NCI-H1694 (cell line): ENCODE data around the gene WDR1.

Experiments used
- DNase-seq: peaks from one replicate; lab custom pipeline; 2025; lab: John Stamatoyannopoulos, UW

WDR1 gene, protein sequence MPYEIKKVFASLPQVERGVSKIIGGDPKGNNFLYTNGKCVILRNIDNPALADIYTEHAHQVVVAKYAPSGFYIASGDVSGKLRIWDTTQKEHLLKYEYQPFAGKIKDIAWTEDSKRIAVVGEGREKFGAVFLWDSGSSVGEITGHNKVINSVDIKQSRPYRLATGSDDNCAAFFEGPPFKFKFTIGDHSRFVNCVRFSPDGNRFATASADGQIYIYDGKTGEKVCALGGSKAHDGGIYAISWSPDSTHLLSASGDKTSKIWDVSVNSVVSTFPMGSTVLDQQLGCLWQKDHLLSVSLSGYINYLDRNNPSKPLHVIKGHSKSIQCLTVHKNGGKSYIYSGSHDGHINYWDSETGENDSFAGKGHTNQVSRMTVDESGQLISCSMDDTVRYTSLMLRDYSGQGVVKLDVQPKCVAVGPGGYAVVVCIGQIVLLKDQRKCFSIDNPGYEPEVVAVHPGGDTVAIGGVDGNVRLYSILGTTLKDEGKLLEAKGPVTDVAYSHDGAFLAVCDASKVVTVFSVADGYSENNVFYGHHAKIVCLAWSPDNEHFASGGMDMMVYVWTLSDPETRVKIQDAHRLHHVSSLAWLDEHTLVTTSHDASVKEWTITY

GRCh38 chr4:10116569-10117358, at the start of gene WDR1:
TSS of gene WDR1 (minus strand) at chr4:10116799. CDS start at chr4:10116666, 133 bp downstream.
- DNase-seq = peak; percentile 39

DNA sequence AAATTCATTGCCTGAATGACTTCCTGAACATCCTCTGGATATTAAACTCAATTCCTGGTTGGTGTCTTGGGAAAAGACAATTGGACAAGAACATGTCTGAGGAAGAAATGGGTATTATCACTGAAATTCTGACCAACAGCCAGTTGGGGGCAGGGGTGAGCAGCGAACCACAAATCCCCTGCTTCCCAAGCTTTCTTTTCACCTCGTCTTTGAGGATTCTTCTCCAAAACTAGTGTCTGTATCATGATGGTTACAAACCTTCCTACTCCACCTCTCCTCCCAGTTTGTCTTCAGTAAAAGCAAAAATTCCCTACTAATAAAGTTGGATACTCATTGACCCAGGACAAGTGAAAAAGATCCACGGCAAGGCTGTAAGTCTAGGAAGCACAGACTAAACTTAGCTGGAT, 48.3 kb upstream of the WDR1 start:
- no peak for DNase-seq

DNA sequence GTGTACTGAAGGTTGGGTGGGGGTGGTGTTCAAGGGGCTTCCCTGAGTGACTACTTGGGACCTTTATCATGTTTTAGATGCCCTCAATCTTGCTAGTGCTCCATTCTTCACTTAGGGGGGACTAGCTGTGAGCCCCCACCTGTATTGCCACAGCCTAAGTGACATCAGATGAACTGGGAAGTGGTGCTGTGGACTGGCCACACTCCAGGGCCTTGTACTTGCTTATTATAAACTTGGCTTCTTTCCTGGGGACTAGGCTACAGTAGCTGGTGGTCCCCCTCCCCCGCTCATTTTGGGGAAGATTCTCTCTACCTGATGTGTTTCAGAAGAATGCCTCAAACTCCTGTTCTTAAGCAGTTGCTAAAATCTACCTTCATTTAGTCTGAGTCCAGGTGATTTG, 46.7 kb upstream of the WDR1 start:
- no peak for DNase-seq

DNA sequence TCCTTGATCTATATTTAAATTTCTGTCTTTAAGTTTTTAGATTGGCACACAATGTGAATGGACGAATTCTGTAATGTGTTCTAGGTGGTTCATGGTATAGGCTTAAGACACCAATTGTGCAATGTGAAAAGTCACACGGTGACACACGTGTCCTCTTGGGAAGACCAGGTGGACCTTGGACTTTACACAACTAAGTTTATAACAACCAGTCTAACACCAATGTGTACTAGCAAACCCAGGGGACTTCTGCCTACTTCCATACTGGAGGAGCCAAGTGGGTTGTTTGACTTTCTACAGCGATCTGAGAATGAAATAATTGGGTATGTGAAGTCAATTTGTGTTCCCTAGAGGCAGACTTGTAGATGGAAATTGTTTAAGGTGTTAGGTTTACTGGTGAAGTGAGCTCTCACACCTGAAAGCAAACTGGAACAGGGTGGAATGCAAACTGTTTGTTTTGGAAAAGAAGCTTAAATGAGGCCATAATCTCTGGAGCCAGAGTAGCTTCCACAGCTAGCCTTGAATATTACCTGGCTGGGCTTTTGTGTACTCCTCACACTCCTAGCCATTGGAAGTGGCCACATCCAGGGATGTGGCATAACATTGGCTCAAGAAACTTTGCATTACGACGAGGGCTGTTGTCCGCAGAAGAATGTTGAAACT, 45.9 kb upstream of the WDR1 start:
- no peak for DNase-seq

DNA sequence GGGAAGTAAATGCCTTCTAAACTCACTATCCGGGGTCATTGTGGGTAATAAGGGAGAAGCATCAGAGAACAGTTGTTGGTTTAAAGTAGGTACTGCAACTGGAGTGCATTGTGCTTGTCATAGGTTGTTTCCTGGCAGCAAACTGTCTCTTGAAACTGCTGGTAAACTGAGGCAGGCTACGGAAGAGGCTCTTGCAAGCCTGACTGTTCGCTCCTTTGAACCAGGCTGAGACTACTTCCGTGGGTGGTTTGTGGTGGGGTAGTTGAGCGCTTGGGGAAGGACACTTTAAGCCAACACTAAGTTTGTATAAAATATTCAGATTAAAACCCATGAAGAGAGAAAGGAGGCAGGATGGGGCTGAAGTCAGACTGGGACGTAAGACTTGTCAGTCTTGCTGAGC, 45.2 kb upstream of the WDR1 start:
- no peak for DNase-seq

- no peak for DNase-seq
These were observed 44.5 kb upstream of the WDR1 start for GRCh38 chr4:10161146-10161545.

DNA sequence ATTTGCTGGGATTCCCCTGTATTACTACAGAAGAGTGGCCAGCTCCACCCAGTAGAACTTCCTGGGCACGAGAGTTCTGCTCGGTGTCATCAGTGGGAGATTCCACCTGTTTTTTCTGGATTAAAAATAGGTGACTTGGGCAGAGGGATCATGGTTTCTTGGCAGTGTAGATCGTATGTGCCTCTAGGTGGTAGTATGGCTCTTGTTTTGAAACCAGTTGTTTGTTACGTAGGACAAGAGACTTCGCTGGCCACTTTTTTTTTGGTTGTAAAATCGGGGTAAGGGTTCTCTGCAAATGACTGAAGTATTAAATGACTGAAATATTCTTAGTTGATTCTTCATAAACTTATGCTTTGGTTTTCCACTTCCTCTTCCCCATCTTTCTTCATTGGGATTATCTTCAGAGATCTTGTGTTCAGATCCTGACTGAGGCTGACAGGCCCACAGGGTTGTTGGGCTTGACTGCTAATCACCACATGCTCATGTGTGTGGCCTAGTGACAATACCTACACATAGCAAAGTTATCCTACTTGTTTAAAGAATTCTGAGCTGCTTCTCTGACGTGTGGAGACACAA, 43.8 kb upstream of the WDR1 start:
- DNase-seq = no peak

DNA sequence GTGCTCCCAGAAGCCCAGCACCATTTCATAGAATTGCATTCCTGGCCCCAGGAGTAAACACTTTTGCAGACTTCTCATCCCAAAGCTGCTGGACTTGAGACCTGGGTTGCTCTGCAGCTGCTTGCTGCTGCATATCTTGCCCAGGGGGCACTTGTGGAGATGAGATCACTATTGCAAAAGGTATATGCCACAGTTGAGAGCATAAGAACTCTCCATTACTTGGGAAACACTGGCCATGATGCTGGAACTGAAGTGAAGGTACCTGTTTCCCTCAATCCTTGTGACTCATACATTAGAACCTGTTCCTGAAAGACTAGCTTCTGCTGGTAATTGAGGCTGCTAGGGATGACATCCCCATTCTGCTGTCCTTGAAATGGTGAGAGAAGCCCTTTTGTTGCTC, 43.1 kb upstream of the WDR1 start:
- DNase-seq = no peak

DNA sequence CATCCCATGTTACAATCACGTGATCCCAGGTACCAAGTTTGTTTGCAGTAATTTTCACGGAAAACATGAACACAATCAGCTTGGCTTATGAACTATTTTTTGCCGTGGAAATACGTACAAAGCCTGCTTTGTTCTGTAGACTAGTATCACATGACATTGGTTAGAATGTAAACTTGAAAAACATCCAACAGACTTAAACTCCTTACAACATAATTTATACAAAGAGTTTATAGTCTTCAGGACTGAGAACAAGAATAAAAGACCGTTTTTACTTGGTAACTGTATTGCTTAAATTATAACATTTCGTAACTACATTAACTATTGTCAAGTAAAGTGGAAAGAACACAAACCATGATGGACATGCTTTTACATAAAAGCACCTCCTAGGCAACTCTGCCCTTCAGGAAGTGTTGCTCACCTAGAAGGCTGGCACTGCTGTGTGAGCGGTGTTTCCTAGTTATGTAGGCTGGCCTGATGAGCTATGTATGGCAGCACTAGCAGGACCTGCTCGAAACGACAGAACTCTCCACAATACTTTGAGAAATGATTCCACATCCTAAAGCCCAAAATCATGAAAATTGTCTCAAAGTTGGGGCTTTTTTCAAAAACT, 41.8 kb upstream of the WDR1 start:
- DNase-seq = no peak

DNA sequence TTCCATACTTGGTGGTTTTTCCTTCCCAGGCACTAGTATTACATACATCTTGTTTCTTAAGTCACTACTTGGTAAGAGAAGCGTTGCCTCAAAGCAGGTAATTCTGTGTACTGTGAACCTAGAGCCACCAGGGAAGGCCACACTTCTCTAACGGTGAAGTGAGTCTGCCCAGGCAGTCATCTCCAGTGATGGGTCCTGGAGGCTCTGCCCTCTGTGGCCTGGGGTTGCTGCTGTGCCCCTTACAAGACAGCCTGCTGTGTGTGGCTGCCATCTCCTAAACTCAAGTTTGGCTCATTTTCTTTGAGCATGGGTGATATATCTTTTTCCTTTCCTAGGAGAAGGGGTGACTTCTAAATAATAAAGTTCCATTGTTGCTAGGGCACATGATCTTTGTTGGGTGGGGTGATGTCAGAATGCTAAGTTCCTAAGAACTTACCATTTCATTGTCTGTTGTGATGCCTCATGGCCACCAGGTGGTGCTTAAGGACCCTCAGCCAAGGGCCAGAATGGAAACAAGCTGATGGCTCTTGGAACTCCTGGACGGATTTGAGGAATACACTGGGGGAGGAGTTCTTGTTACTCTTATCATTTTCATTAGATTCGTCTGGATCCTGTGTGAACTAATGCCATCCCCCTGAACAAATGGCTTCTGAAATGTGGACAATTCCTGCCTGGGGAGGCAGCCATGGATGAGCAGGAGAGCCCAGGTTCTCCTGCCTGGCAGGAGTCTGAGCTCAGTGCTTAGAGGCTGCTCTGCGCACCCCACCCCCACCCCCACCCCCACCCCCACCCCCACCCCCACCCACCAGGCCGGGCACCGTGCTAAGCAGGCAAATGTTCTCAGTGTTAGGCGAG, 41.1 kb upstream of the WDR1 start:
- DNase-seq = peak; percentile 8

DNA sequence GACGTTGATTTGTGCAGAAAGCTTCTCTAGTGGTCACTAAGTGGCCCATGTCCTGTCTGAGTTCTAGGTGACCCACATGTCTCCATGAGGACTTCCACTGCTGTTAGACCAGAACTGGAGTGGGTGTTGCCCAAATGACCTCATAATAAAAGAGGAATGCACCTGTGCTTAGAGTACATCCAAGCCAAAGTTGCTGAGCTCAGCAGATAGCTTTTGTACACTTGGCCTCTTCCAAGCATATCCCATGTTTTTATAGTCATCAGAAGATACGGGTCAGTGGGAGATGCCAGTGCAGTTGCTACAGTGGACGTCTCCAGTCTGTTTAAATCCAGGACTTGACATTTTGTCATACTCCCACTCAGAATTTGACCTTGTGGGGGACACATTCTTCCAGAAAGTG, 37.6 kb upstream of the WDR1 start:
- DNase-seq = no peak

- no peak for DNase-seq
These were observed 36.6 kb upstream of the WDR1 start for GRCh38 chr4:10153161-10153560.

GRCh38 chr4:10151182-10151581, 34.6 kb upstream of the WDR1 start:
- no peak for DNase-seq

GRCh38 chr4:10144966-10145365, 28.4 kb upstream of the WDR1 start:
- DNase-seq = no peak

DNA sequence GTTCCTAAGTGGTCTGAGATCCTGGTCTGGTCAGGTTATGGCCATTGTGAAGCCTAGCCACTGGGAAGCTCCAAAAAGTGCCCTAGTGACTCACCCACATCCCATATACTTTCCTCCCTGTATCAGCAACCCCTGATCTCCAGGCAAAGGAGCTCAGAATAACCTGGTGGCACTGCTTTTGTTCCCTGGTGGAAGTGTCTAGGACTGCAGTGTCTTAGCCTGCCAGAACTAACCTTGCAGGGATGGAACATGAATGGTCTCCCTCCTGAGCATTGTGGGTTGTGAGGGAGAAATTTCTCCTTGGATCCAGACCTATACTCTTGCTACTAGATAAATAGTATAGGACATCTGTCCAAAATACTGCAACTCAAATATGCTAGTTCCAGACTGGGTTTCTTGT, 27.9 kb upstream of the WDR1 start:
- DNase-seq = no peak

GRCh38 chr4:10143171-10143570, 26.6 kb upstream of the WDR1 start:
- no peak for DNase-seq

DNA sequence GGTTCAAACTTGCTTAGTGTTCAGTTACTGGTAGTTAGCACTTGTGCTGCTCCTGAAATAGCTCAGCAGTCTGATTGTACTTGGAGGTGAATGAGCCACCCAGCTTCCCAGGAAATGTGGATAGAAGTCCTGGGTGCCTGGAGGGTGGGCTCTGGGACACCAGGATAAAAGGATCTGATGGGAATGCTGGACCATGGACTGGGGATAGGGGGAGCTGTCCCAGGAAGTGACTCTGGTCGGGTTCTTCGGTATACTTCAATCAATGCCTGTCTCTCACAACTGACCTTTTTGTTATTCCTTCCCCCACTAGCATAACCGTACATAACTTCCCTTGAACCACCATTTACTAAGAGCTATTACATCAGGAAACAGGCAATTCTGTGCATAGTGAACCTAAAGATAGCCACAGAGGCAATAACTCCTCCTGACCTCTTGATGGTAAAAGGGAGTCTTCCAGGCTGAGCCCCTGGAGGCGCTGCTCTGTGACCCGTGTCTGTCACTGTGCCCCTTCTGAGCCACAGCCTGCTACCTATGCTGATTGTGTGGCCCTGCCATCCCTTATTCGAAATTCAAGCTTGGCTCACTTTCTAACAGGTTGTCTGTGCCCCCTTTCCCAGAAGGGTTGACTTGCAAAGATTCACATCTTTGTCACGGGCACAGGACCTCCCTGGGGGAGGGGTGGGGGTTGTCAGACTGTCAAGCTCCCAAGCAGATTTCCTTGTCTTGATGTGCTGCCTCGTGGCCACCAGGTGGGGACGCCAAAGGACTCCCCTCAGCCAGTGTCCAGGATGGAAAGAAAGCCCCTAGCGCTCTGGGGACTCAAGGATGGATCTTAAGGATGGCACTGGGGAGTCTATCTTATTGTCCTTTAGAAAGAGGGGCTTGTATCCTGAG, 24.5 kb upstream of the WDR1 start:
- DNase-seq = no peak

DNA sequence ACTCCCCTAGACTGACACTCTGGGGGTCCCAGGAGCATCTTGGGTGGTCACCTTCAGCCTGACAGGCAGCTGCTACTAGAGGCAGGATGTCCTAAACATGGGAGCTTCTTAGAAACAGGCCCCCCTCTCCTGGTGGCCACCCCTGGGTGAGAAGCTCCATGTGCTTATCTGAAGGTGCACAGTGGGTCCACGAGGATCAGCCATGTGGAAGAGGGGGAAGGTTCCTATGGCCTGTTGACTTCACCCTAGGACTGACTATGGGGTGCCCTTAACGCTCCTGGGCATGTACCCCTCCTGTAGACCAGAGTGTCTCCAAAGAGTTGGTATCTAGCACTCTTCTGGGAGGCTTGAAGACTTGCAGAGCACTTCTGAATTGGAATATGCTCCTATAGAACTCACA, 22.9 kb upstream of the WDR1 start:
- no peak for DNase-seq

DNA sequence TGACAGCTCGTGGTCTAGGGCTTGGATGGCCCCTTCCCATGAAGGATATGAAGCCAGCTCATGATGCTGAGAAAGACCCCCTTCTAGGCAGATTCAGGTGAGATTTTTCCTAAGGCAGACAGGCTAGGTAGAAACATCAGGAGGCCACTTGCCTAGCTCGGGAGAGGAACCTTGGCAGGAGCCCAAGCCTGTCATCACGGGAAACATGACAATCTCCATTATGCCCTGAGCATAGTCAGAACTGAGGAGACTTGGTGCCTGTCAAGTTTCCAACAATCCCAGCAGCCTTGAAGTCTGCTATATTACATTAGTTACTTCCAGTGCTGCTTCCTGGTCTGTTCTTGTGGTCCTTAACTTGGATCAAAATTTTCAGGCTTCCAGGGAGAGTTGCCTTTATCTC, 18.7 kb upstream of the WDR1 start:
- no peak for DNase-seq

- DNase-seq = no peak
These were observed 17.5 kb upstream of the WDR1 start for GRCh38 chr4:10134141-10134540.
